Activated T-helper 9 cell treated with anti-CD3 and anti-CD28 coated beads, Interleukin-2, amount 50 U/mL, for 16 hours (primary cell): ENCODE data around the gene POM121.
"Not testable (repeated sequence)": the region's sequence is repeated elsewhere in the genome, so short reads cannot be mapped to it uniquely, and the experiment has no call there.

Experiments
- DNase-seq: peaks from one replicate; pipeline ENCODE4 v3.0.0-alpha.2; 2020; ENCODE audit warnings: low read depth

The POM121 gene

DNA sequence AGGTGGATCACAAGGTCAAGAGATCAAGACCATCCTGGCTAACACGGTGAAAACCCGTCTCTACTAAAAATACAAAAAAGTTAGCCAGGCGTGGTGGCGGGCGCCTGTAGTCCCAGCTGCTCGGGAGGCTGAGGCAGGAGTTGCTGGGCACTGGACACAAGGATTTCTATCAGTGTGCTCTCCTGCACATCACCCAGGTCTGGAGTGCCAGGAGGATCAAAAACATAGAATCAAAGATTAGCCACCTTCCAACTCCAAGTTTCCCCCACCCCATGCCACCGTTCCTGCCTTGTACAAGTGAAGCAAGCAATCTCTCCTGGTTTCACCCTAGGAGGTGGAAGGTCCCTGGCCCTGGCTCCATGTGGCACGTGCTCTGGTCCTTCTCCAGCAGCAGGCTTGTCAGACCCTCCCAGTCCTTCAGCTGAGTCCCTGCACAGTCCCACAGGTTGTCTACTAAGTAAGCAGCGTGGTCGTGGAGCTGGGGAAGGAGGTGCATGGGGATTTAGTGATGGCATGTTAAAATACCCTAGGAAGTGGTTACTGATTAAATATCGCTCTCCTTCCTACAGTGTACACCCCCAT, 73.1 kb downstream of the POM121 start:
- DNase-seq: not testable (repeated sequence)
